A549 (cell line): ENCODE results near the gene NCOA3.

Experiments used
- CHD2 ChIP-seq: fragments of 150-350 bp; IDR thresholded peaks from 2 replicates; pipeline ENCODE4 v1.6.1; 2014; ENCODE audit warnings: low read length; ENCODE audit not compliant: partially characterized antibody
- CTCF ChIP-seq: fragments of >200 bp; sonication (Bioruptor Twin); formaldehyde crosslinking; IDR thresholded peaks from 3 replicates; pipeline ENCODE4 v1.5.1; 2016
- EP300 ChIP-seq, 2 experiments: fragments of >200 bp; sonication (Bioruptor Twin); formaldehyde crosslinking; IDR thresholded peaks; 2 replicates in 1 of 2; 3 replicates in 1 of 2; pipeline ENCODE4 v1.6.1; 2016 to 2017
- HDAC2 ChIP-seq: fragments of 200-600 bp; sonication (generic); IDR thresholded peaks from 2 replicates; pipeline ENCODE4 v1.6.1; 2016
- HOXA7 ChIP-seq: fragments of 250-450 bp; sonication (Bioruptor Pico); IDR thresholded peaks from 2 replicates; pipeline ENCODE4 v1.5.0; 2020; ENCODE audit warnings: mild to moderate bottlenecking, moderate library complexity
- JUNB ChIP-seq: fragments of >200 bp; sonication (Bioruptor Twin); formaldehyde crosslinking; IDR thresholded peaks from 2 replicates; pipeline ENCODE4 v1.6.1; 2016
- PBX3 ChIP-seq: IDR thresholded peaks from 2 replicates; pipeline ENCODE4 v1.6.1; 2012
- PHF8 ChIP-seq: fragments of 200-600 bp; sonication (generic); IDR thresholded peaks from 2 replicates; pipeline ENCODE4 v1.6.1; 2016; ENCODE audit warnings: low read depth, mild to moderate bottlenecking, antibody characterized with exemption, moderate library complexity, borderline replicate concordance
- POLR2A ChIP-seq: IDR thresholded peaks from 2 replicates; pipeline ENCODE4 v1.6.1; 2012; ENCODE audit warnings: mild to moderate bottlenecking, low read length
- RFX5 ChIP-seq: fragments of 450-650 bp; IDR thresholded peaks from 2 replicates; pipeline ENCODE4 v1.7.1; 2014; ENCODE audit warnings: antibody characterized with exemption, mild to moderate bottlenecking, moderate library complexity
- SMC3 ChIP-seq: fragments of >200 bp; sonication (Bioruptor Twin); formaldehyde crosslinking; IDR thresholded peaks from 3 replicates; pipeline ENCODE4 v1.6.1; 2018; ENCODE audit warnings: inconsistent platforms
- TFCP2L1 ChIP-seq: fragments of 250-450 bp; sonication (Bioruptor Pico); IDR thresholded peaks from 2 replicates; pipeline ENCODE4 v1.5.0; 2021; ENCODE audit warnings: mild to moderate bottlenecking

GRCh38 chr20:47547034-47547387 lies 45.3 kb downstream of the NCOA3 start:
- no peak for TF ChIP-seq POLR2A
- no peak for TF ChIP-seq CTCF
- TF ChIP-seq PHF8, result no peak
- TF ChIP-seq RFX5, result no peak
- TF ChIP-seq PBX3, result no peak
- TF ChIP-seq SMC3, result no peak
- TF ChIP-seq CHD2, result no peak
- no peak for TF ChIP-seq HDAC2
- no peak for TF ChIP-seq TFCP2L1 (CRISPR knock-in tag)
- TF ChIP-seq JUNB, result no peak
- no peak for TF ChIP-seq HOXA7 (CRISPR knock-in tag)
- no peak for TF ChIP-seq EP300 (IDR thresholded peaks at IDR 0.05)
